H1 (cell line): ENCODE results near the gene GP2. TPM values are rescaled to one million over a fixed set of nuclear protein-coding genes. Genes with fewer than 3 reads are reported as not detected.

ENCODE experiments used
- BRCA1 ChIP-seq: IDR thresholded peaks from 2 replicates; pipeline ENCODE4 v1.6.1; 2012; ENCODE audit warnings: low read depth, low read length, improper control_type of control experiment
- CHD1 ChIP-seq: IDR thresholded peaks from 2 replicates; pipeline ENCODE4 v1.6.1; 2012; ENCODE audit warnings: low read depth, low read length, improper control_type of control experiment
- CTCF ChIP-seq, 3 experiments: IDR thresholded peaks; 1 replicate in 2 of 3; 2 replicates in 1 of 3; pipeline versions ENCODE4 v1.5.1 to v1.6.1; 2011; ENCODE audit warnings: low read length in 3 of 3, mild to moderate bottlenecking in 3 of 3, inconsistent platforms in 2 of 3, low read depth in 1 of 3, moderate library complexity in 1 of 3; ENCODE audit not compliant: insufficient read depth in 1 of 3; ENCODE audit errors: control extremely low read depth in 1 of 3
- HDAC6 ChIP-seq: IDR thresholded peaks from one replicate; pipeline ENCODE4 v1.7.1; 2012; ENCODE audit warnings: low read depth, mild to moderate bottlenecking, inconsistent platforms, low read length, moderate library complexity
- KDM5A ChIP-seq: fragments of 200-600 bp; IDR thresholded peaks from 2 replicates; pipeline ENCODE4 v1.7.1; 2012; ENCODE audit warnings: mild to moderate bottlenecking, low read length, inconsistent platforms, mixed read lengths
- POLR2A ChIP-seq, 2 experiments: IDR thresholded peaks; 1 replicate in 1 of 2; 2 replicates in 1 of 2; pipeline ENCODE4 v1.6.1; 2011; ENCODE audit warnings: low read depth in 2 of 2, low read length in 2 of 2, mild to moderate bottlenecking in 2 of 2; ENCODE audit errors: control extremely low read depth in 1 of 2
- RFX5 ChIP-seq: IDR thresholded peaks from 2 replicates; pipeline ENCODE4 v1.6.1; 2011; ENCODE audit warnings: low read depth, low read length, improper control_type of control experiment, borderline replicate concordance
- SIX5 ChIP-seq: IDR thresholded peaks from 2 replicates; pipeline ENCODE4 v1.6.1; 2011; ENCODE audit warnings: mild to moderate bottlenecking, low read depth, low read length
- polyA plus RNA-seq, 7 experiments: library from polyadenylated mRNA; depleted of rRNA in 3 of 7; stranded (reverse) in 5 of 7; unstranded in 2 of 7; fragments of >200 nt in 5 of 7; fragments of 200-250 nt in 2 of 7; gene quantifications; 1 replicate in 5 of 7; 2 replicates in 1 of 7; 4 replicates in 1 of 7; pipeline versions ENCODE4 v1.2.1 to v1.2.3, GENCODE V29; 2011 to 2013; ENCODE audit warnings: missing spikeins in 2 of 7, mixed read lengths in 2 of 7
- total RNA-seq: library from RNA; stranded (reverse); fragmentation: NEBNext Ultra II Directional; extraction: Animal tissue kit (Norgen Biotek cat#: 25700); gene quantifications from 2 replicates; pipeline ENCODE4 v1.2.1, GENCODE V29; 2021
- TF ChIP-seq, protein P1 (sequence below): IDR thresholded peaks from 2 replicates; pipeline ENCODE4 v1.6.1; 2011; ENCODE audit warnings: low read depth, mild to moderate bottlenecking, low read length; ENCODE audit not compliant: insufficient read depth

Gene GP2
- total and polyA plus RNA-seq, 2 of the 8 experiments (the other 6 are each of a cell fraction or from before 2014, with no cell fraction given), result not detected

DNA sequence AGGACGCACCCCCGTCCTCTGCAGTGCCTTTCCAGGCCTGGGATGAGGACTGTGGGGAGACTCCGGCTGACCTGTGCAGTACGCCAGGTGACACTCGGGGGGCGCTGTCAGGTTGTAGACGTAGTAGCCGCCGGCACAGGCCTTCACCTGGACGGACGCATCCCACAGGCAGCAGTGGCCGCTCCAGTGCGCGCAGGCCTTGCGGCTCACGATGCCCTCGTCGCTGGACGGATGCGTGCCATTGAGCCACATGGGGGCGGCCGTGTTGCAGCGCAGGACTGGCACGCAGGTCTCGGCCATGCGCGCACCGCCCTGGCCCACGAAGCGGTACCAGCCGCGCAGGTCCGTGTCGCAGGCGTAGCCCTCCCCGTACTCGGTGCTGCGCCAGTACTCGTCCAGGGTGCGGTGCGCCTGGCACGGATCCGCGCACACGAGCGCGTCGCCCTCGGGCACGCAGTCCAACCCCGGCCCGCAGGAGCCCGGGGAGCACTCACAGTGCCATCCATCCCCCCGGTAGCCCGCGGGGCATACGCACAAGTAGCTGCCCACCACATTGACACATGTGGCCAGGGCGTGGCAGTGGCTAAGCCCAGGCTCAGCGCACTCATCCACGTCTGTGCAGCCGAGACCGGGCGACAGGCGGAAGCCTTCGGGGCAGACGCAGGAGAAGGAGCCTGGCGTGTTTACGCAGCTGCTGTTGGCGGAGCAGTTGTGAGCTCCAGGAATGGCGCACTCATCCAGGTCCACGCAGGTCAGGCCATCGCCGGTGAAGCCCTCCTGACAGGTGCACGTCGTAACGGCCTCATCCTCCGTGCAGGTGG is 21.3 kb upstream of the GP2 start (continued):
- TF ChIP-seq, protein P1, sequence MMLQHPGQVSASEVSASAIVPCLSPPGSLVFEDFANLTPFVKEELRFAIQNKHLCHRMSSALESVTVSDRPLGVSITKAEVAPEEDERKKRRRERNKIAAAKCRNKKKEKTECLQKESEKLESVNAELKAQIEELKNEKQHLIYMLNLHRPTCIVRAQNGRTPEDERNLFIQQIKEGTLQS, result no peak
- TF ChIP-seq SIX5 (no peak), RFX5 (no peak), CHD1 (no peak), CTCF (IDR thresholded peaks at IDR 0.05; ENCODE audit: control extremely low read depth in 1 of 3, insufficient read depth in 1 of 3, low read depth in 1 of 3, low read length in 3 of 3) (peak; percentile 72 to 92 (median 83)), POLR2A (IDR thresholded peaks at IDR 0.05; ENCODE audit: control extremely low read depth in 1 of 2, low read depth in 2 of 2, low read length in 2 of 2) (no peak), BRCA1 (no peak), HDAC6 (no peak), KDM5A (no peak)
